CD14-positive monocyte (primary cell): ENCODE data around the gene NFKB2. TPM values are rescaled to one million over a fixed set of nuclear protein-coding genes. Genes with fewer than 3 reads are reported as not detected.

Source experiments
- DNase-seq, 3 donors: peaks; one replicate each; pipeline ENCODE4 v3.0.0-alpha.2; 2011 to 2022
- H2AFZ ChIP-seq: 2 replicates; pipeline ENCODE4 v1.6.0; 2012; ENCODE audit warnings: mild to moderate bottlenecking, low read depth, low read length, inconsistent platforms; ENCODE audit not compliant: insufficient read depth, poor library complexity, severe bottlenecking
- H3K27ac ChIP-seq, 2 donors: 1 replicate in 1 of 2; 2 replicates in 1 of 2; pipeline ENCODE4 v1.5.1; 2012 to 2013; ENCODE audit warnings: low read length in 2 of 2, control low read depth in 1 of 2, inconsistent platforms in 1 of 2, low read depth in 1 of 2, mild to moderate bottlenecking in 1 of 2
- H3K27me3 ChIP-seq, 2 donors: one replicate each; pipeline versions ENCODE4 v1.6.0 to v1.6.1; 2011 to 2013; ENCODE audit warnings: low read length in 2 of 2; ENCODE audit not compliant: control insufficient read depth in 2 of 2, insufficient read depth in 2 of 2
- H3K36me3 ChIP-seq, 2 donors: replicated peaks in 1 of 2; 1 replicate in 1 of 2; 2 replicates in 1 of 2; pipeline versions ENCODE4 v1.5.1 to v1.6.1; 2012 to 2013; ENCODE audit warnings: low read length in 2 of 2, control low read depth in 1 of 2, inconsistent platforms in 1 of 2, mild to moderate bottlenecking in 1 of 2; ENCODE audit not compliant: insufficient read depth in 2 of 2, control insufficient read depth in 1 of 2
- H3K4me1 ChIP-seq, 2 donors: 1 replicate in 1 of 2; 2 replicates in 1 of 2; pipeline versions ENCODE4 v1.5.1 to v1.6.1; 2012 to 2013; ENCODE audit warnings: low read length in 2 of 2, control low read depth in 1 of 2, inconsistent platforms in 1 of 2, mild to moderate bottlenecking in 1 of 2, moderate library complexity in 1 of 2; ENCODE audit not compliant: insufficient read depth in 2 of 2, control insufficient read depth in 1 of 2
- H3K4me2 ChIP-seq: replicated peaks from 2 replicates; pipeline ENCODE3; 2012; ENCODE audit warnings: low read length, moderate library complexity, mild to moderate bottlenecking; ENCODE audit not compliant: poor library complexity, severe bottlenecking; ENCODE audit errors: extremely low read depth
- H3K4me3 ChIP-seq, 3 experiments: fragments of 200-600 bp in 1 of 3; sonication (generic) in 1 of 3; replicated peaks in 1 of 3; 1 replicate in 2 of 3; 2 replicates in 1 of 3; pipeline ENCODE4 v1.5.1; 2011 to 2013; ENCODE audit warnings: low read length in 3 of 3, mild to moderate bottlenecking in 3 of 3, control low read depth in 2 of 3, low read depth in 2 of 3, inconsistent platforms in 1 of 3, moderate library complexity in 1 of 3
- H3K79me2 ChIP-seq: 2 replicates; pipeline ENCODE4 v1.6.0; 2012; ENCODE audit warnings: mild to moderate bottlenecking, control low read depth, inconsistent platforms, low read length, moderate library complexity; ENCODE audit not compliant: insufficient read depth
- H3K9ac ChIP-seq: 2 replicates; pipeline ENCODE4 v1.6.0; 2017; ENCODE audit warnings: low read length, mild to moderate bottlenecking; ENCODE audit not compliant: insufficient read depth, poor library complexity, severe bottlenecking
- H3K9me3 ChIP-seq, 2 donors: replicated peaks in 1 of 2; 1 replicate in 1 of 2; 2 replicates in 1 of 2; pipeline versions ENCODE4 v1.5.1 to v1.6.1; 2012 to 2013; ENCODE audit warnings: low read length in 2 of 2, control low read depth in 1 of 2; ENCODE audit not compliant: control insufficient read depth in 1 of 2, insufficient read depth in 1 of 2
- H4K20me1 ChIP-seq: 2 replicates; pipeline ENCODE4 v1.6.0; 2012; ENCODE audit warnings: mild to moderate bottlenecking, low read length, control low read depth, moderate library complexity; ENCODE audit not compliant: insufficient read depth
- H3K27ac Mint-ChIP-seq, 7 donors: one replicate each; pipeline ENCODE4 v1.8.0; 2020; ENCODE audit warnings: mild to moderate bottlenecking in 7 of 7, mixed read lengths in 7 of 7, moderate library complexity in 6 of 7, inconsistent platforms in 2 of 7
- H3K27me3 Mint-ChIP-seq, 3 donors: one replicate each; pipeline ENCODE4 v1.8.0; 2021 to 2022; ENCODE audit warnings: low read depth in 3 of 3, mild to moderate bottlenecking in 3 of 3, mixed read lengths in 3 of 3, moderate library complexity in 3 of 3, inconsistent platforms in 1 of 3
- H3K36me3 Mint-ChIP-seq, 2 donors: one replicate each; pipeline ENCODE4 v1.8.0; 2020; ENCODE audit warnings: mixed read lengths in 2 of 2, inconsistent platforms in 1 of 2, mild to moderate bottlenecking in 1 of 2
- H3K4me1 Mint-ChIP-seq: one replicate; pipeline ENCODE4 v1.8.0; 2020; ENCODE audit warnings: mild to moderate bottlenecking, mixed read lengths
- H3K4me3 Mint-ChIP-seq, 2 donors: one replicate each; pipeline ENCODE4 v1.8.0; 2020; ENCODE audit warnings: mild to moderate bottlenecking in 2 of 2, mixed read lengths in 2 of 2, moderate library complexity in 1 of 2
- H3K9me3 Mint-ChIP-seq, 7 donors: one replicate each; pipeline ENCODE4 v1.8.0; 2020 to 2022; ENCODE audit warnings: mixed read lengths in 7 of 7, mild to moderate bottlenecking in 6 of 7, moderate library complexity in 6 of 7, inconsistent platforms in 2 of 7
- CTCF ChIP-seq: fragments of 200-600 bp; IDR thresholded peaks from one replicate; pipeline ENCODE4 v1.8.0; 2022; ENCODE audit warnings: antibody characterized with exemption, mild to moderate bottlenecking
- WGBS: methylation state at CpG from one replicate; pipeline ENCODE4 v1.1.5; 2013; ENCODE audit warnings: missing lambda C conversion rate; ENCODE audit not compliant: insufficient coverage; 5-methylcytosine and 5-hydroxymethylcytosine counted together
- intact Hi-C, 2 donors: fragments of 100-400 bp; cut with micrococcal nuclease; formaldehyde crosslinking; loops; one replicate each; pipeline versions ENCODE4 v1.15.0 to v1.15.1; 2023
- polyA plus RNA-seq, 3 donors: library from polyadenylated mRNA; depleted of rRNA in 1 of 3; unstranded in 2 of 3; stranded (reverse) in 1 of 3; fragments of 300-500 nt in 2 of 3; fragments of >200 nt in 1 of 3; fragmentation: Illumina TruSeq in 2 of 3; gene quantifications; 1 replicate in 2 of 3; 2 replicates in 1 of 3; pipeline ENCODE4 v1.2.3, GENCODE V29; 2012 to 2021

Gene NFKB2
- polyA plus RNA-seq, 3 donors, result 6.8 to 111 (median 15.0) TPM

GRCh38 chr10:102449321-102450123 is 54.0 kb downstream of the NFKB2 start:
- Histone ChIP-seq H3K27ac (peak overlapping the region; percentile 60 to 98), H4K20me1 (no peaks in the 10 kb centered on the region), H3K36me3 (no peaks in the 10 kb centered on the region), H3K9me3 (no peaks in the 10 kb centered on the region), H3K4me2 (peak overlapping the region; percentile 96), H3K4me3 (peak overlapping the region; percentile 72 to 84 (median 80)), H3K27me3 (no peaks in the 10 kb centered on the region), H3K79me2 (peaks cover 14% of the 10 kb centered on the region), H2AFZ (peak overlapping the region; percentile 89), H3K4me1 (peaks cover 52 to 66% of the 10 kb centered on the region in 2 donors), H3K9ac (peak overlapping the region; percentile 83)
- 0% methylated on average over 4 of the region's 30 CpGs for WGBS
- Mint-ChIP-seq H3K9me3 (peaks cover 0 to 4% (median 0%) of the 10 kb centered on the region in 7 donors), H3K4me1 (peaks cover 50% of the 10 kb centered on the region), H3K36me3 (peaks cover 4 to 5% of the 10 kb centered on the region in 2 donors), H3K27me3 (peaks cover 0 to 2% (median 0%) of the 10 kb centered on the region in 3 donors), H3K4me3 (peak overlapping the region; percentile 89 to 94), H3K27ac (peak overlapping the region; percentile 84 to 93 (median 88))
- intact Hi-C loops, result no loop called here
- peak in 2 of 3 donors; percentile 35 to 41 for DNase-seq
- TF ChIP-seq CTCF, result no peak

- TF ChIP-seq CTCF, result no peak
- Histone ChIP-seq H3K9me3 (no peaks in the 10 kb centered on the region), H4K20me1 (no peaks in the 10 kb centered on the region), H3K27ac (peak overlapping the region; percentile 60 to 98), H3K4me1 (peaks cover 54 to 66% of the 10 kb centered on the region in 2 donors), H3K79me2 (peaks cover 14% of the 10 kb centered on the region), H3K4me2 (peak overlapping the region; percentile 96), H3K27me3 (no peaks in the 10 kb centered on the region), H3K36me3 (no peaks in the 10 kb centered on the region), H3K4me3 (peak overlapping the region; percentile 72 to 84 (median 80)), H3K9ac (peak overlapping the region; percentile 83), H2AFZ (peak overlapping the region; percentile 89)
- H3K9me3 Mint-ChIP-seq, result peaks cover 0 to 4% (median 0%) of the 10 kb centered on the region in 7 donors
- 0% methylated on average over 10 of the region's 11 CpGs for WGBS
- H3K4me1 Mint-ChIP-seq, result peaks cover 52% of the 10 kb centered on the region
- peak overlapping the region; percentile 84 to 93 (median 88) for H3K27ac Mint-ChIP-seq
- H3K4me3 Mint-ChIP-seq, result peak overlapping the region; percentile 89 to 94
- peaks cover 4 to 5% of the 10 kb centered on the region in 2 donors for H3K36me3 Mint-ChIP-seq
- peaks cover 0 to 2% (median 0%) of the 10 kb centered on the region in 3 donors for H3K27me3 Mint-ChIP-seq
- intact Hi-C loops, result no loop called here
- no peak for DNase-seq
These were observed 54.5 kb downstream of the NFKB2 start for GRCh38 chr10:102450124-102450373.
